H9 (cell line): ENCODE results near the gene GIMAP1. TPM values are rescaled to one million over a fixed set of nuclear protein-coding genes. Genes with fewer than 3 reads are reported as not detected.

Source experiments
- DNase-seq: peaks from one replicate; pipeline ENCODE4 v3.0.0-alpha.2; 2017
- H2AFZ ChIP-seq: one replicate; pipeline ENCODE4 v1.6.1; 2013; ENCODE audit warnings: mild to moderate bottlenecking, low read length, control low read depth, moderate library complexity
- H2AK5ac ChIP-seq: 2 replicates; pipeline ENCODE4 v1.6.1; 2013; ENCODE audit warnings: low read length, control low read depth, mixed read lengths; ENCODE audit not compliant: insufficient read length
- H2BK120ac ChIP-seq: one replicate; pipeline ENCODE4 v1.6.1; 2013; ENCODE audit warnings: low read depth, mild to moderate bottlenecking, low read length, control low read depth, inconsistent platforms; ENCODE audit not compliant: poor library complexity, severe bottlenecking
- H2BK12ac ChIP-seq: 2 replicates; pipeline ENCODE4 v1.6.1; 2013; ENCODE audit warnings: low read length, control low read depth, mixed read lengths, low read depth; ENCODE audit not compliant: insufficient read length
- H2BK15ac ChIP-seq: 2 replicates; pipeline ENCODE4 v1.6.1; 2013; ENCODE audit warnings: low read depth, low read length, control low read depth
- H2BK20ac ChIP-seq: one replicate; pipeline ENCODE4 v1.6.1; 2013; ENCODE audit warnings: low read depth, mild to moderate bottlenecking, low read length, control low read depth, inconsistent platforms; ENCODE audit not compliant: poor library complexity, severe bottlenecking
- H2BK5ac ChIP-seq: 2 replicates; pipeline ENCODE4 v1.6.1; 2013; ENCODE audit warnings: low read length, control low read depth, mixed read lengths; ENCODE audit not compliant: insufficient read length
- H3K14ac ChIP-seq: 2 replicates; pipeline ENCODE4 v1.6.1; 2013; ENCODE audit warnings: low read length, control low read depth; ENCODE audit not compliant: insufficient read depth
- H3K18ac ChIP-seq: 2 replicates; pipeline ENCODE4 v1.6.1; 2013; ENCODE audit warnings: low read depth, mild to moderate bottlenecking, mixed read lengths, low read length, control low read depth; ENCODE audit not compliant: insufficient read length
- H3K23ac ChIP-seq: 2 replicates; pipeline ENCODE4 v1.6.1; 2013; ENCODE audit warnings: low read length, control low read depth, mixed read lengths, low read depth; ENCODE audit not compliant: insufficient read length
- H3K23me2 ChIP-seq: 2 replicates; pipeline ENCODE4 v1.6.1; 2013; ENCODE audit warnings: low read depth, mild to moderate bottlenecking, mixed read lengths, low read length, control low read depth; ENCODE audit not compliant: insufficient read length, poor library complexity, severe bottlenecking
- H3K27ac ChIP-seq: 2 replicates; pipeline ENCODE4 v1.5.1; 2013; ENCODE audit warnings: low read length, control low read depth, mixed read lengths, low read depth; ENCODE audit not compliant: insufficient read length
- H3K27me3 ChIP-seq: 2 replicates; pipeline ENCODE4 v1.6.1; 2013; ENCODE audit warnings: low read length, control low read depth, inconsistent platforms; ENCODE audit not compliant: insufficient read depth
- H3K4ac ChIP-seq: 2 replicates; pipeline ENCODE4 v1.6.1; 2013; ENCODE audit warnings: low read depth, mild to moderate bottlenecking, control low read depth, inconsistent platforms, low read length, moderate library complexity
- H3K4me1 ChIP-seq: 2 replicates; pipeline ENCODE4 v1.6.1; 2013; ENCODE audit warnings: low read length, control low read depth, inconsistent platforms; ENCODE audit not compliant: insufficient read depth
- H3K4me2 ChIP-seq: 2 replicates; pipeline ENCODE4 v1.6.1; 2013; ENCODE audit warnings: low read length, control low read depth, mixed read lengths; ENCODE audit not compliant: insufficient read length, insufficient read depth
- H3K56ac ChIP-seq: 2 replicates; pipeline ENCODE4 v1.6.1; 2013; ENCODE audit warnings: low read depth, mild to moderate bottlenecking, mixed read lengths, low read length, control low read depth; ENCODE audit not compliant: insufficient read length
- H3K79me1 ChIP-seq: 2 replicates; pipeline ENCODE4 v1.6.1; 2013; ENCODE audit warnings: low read depth, mild to moderate bottlenecking, moderate library complexity, low read length, control low read depth, inconsistent platforms; ENCODE audit not compliant: insufficient read depth, poor library complexity, severe bottlenecking
- H3K79me2 ChIP-seq: 2 replicates; pipeline ENCODE4 v1.6.1; 2013; ENCODE audit warnings: low read length, control low read depth, inconsistent platforms; ENCODE audit not compliant: insufficient read depth
- H3K9ac ChIP-seq: 2 replicates; pipeline ENCODE4 v1.6.1; 2013; ENCODE audit warnings: low read length, control low read depth, mixed read lengths; ENCODE audit not compliant: insufficient read length; ENCODE audit errors: extremely low read depth
- H3K9me3 ChIP-seq: one replicate; pipeline ENCODE4 v1.6.1; 2013; ENCODE audit warnings: low read depth, low read length, inconsistent platforms; ENCODE audit not compliant: control insufficient read depth
- H3T11ph ChIP-seq: one replicate; pipeline ENCODE4 v1.6.1; 2013; ENCODE audit warnings: mild to moderate bottlenecking, low read length, control low read depth, inconsistent platforms
- H4K20me1 ChIP-seq: one replicate; pipeline ENCODE4 v1.6.1; 2013; ENCODE audit not compliant: control insufficient read depth, insufficient read length, insufficient read depth
- H4K5ac ChIP-seq: 2 replicates; pipeline ENCODE4 v1.6.1; 2013; ENCODE audit warnings: low read depth, mild to moderate bottlenecking, mixed read lengths, low read length, control low read depth; ENCODE audit not compliant: insufficient read length
- H4K8ac ChIP-seq: replicated peaks from 2 replicates; pipeline ENCODE4 v1.6.1; 2013; ENCODE audit warnings: low read length, control low read depth, mixed read lengths, low read depth; ENCODE audit not compliant: insufficient read length
- H4K91ac ChIP-seq: 2 replicates; pipeline ENCODE4 v1.6.1; 2013; ENCODE audit warnings: low read depth, mild to moderate bottlenecking, moderate library complexity, mixed read lengths, low read length, control low read depth; ENCODE audit not compliant: insufficient read length
- H3K27ac Mint-ChIP-seq, 3 experiments: 2 replicates in 2 of 3; 3 replicates in 1 of 3; pipeline ENCODE4 v1.8.0; 2020 to 2021; ENCODE audit warnings: mixed read lengths in 3 of 3, mild to moderate bottlenecking in 1 of 3, moderate library complexity in 1 of 3
- H3K27me3 Mint-ChIP-seq: 2 replicates; pipeline ENCODE4 v1.8.0; 2021; ENCODE audit warnings: low read depth, mild to moderate bottlenecking, moderate library complexity, mixed read lengths
- H3K36me3 Mint-ChIP-seq, 3 experiments: 2 replicates in 2 of 3; 3 replicates in 1 of 3; pipeline ENCODE4 v1.8.0; 2020 to 2021; ENCODE audit warnings: low read depth in 3 of 3, mixed read lengths in 3 of 3; ENCODE audit not compliant: insufficient read depth in 1 of 3
- H3K4me1 Mint-ChIP-seq, 2 experiments: 2 replicates each; pipeline ENCODE4 v1.8.0; 2020; ENCODE audit warnings: mixed read lengths in 2 of 2
- H3K4me3 Mint-ChIP-seq, 2 experiments: 2 replicates in 1 of 2; 3 replicates in 1 of 2; pipeline ENCODE4 v1.8.0; 2020 to 2021; ENCODE audit warnings: mild to moderate bottlenecking in 2 of 2, mixed read lengths in 2 of 2, moderate library complexity in 1 of 2
- H3K9me3 Mint-ChIP-seq, 2 experiments: 2 replicates in 1 of 2; 3 replicates in 1 of 2; pipeline ENCODE4 v1.8.0; 2020; ENCODE audit warnings: mild to moderate bottlenecking in 2 of 2, mixed read lengths in 2 of 2, moderate library complexity in 1 of 2
- CTCF ChIP-seq: fragments of 200-600 bp; sonication (generic); conservative IDR thresholded peaks from 3 replicates; pipeline ENCODE4 v1.8.0; 2021; ENCODE audit warnings: antibody characterized with exemption, mild to moderate bottlenecking
- WGBS: extraction: QIAGEN DNeasy Blood & Tissue Kit; methylation state at CpG from one replicate; pipeline ENCODE4 v1.1.7; 2013; ENCODE audit warnings: missing lambda C conversion rate, low lambda C conversion rate, mixed read lengths; ENCODE audit not compliant: insufficient read length; ENCODE audit errors: extremely low coverage; 5-methylcytosine and 5-hydroxymethylcytosine counted together
- long read RNA-seq: library from polyadenylated mRNA; unstranded; transcript quantifications from one replicate; pipeline ENCODE4 v2.0.0, GENCODE V29; 2020
- total RNA-seq: library from RNA; stranded (reverse); gene quantifications from 2 replicates; pipeline ENCODE4 v1.2.1, GENCODE V29; 2021

GIMAP1 gene
- not detected in 2 replicates for total RNA-seq
- long read RNA-seq: 0 reads

GRCh38 chr7:150716368-150716767 is at the start of gene GIMAP1:
Gene GIMAP1, plus strand, starts transcription at chr7:150716613. Its CDS starts 2,435 bp downstream, at chr7:150719048.
- H3K79me1 ChIP-seq: no peaks in the 10 kb centered on the region
- H3K4me1 Mint-ChIP-seq: no peaks in the 10 kb centered on the region
- H3K4me2 ChIP-seq: no peak within 1 kb of the TSS
- H3K56ac ChIP-seq: no peak within 1 kb of the TSS
- H3T11ph ChIP-seq: no peak within 1 kb of the TSS
- no peak within 1 kb of the TSS for H3K27ac ChIP-seq
- H2BK5ac ChIP-seq: no peak within 1 kb of the TSS
- H2BK15ac ChIP-seq: no peak within 1 kb of the TSS
- H3K4me3 Mint-ChIP-seq: no peak within 1 kb of the TSS
- WGBS: no CpG with 5 or more reads among the region's 5 CpGs
- no peaks in the 10 kb centered on the region for H4K20me1 ChIP-seq
- peaks cover 91% of the 10 kb centered on the region for H3K27me3 Mint-ChIP-seq
- H4K5ac ChIP-seq: no peak within 1 kb of the TSS
- no peaks in the 10 kb centered on the region for H3K9me3 ChIP-seq
- H3K4ac ChIP-seq: no peak within 1 kb of the TSS
- no peak within 1 kb of the TSS for H3K14ac ChIP-seq
- DNase-seq: no peak
- no peaks in the 10 kb centered on the region for H3K79me2 ChIP-seq
- H3K27ac Mint-ChIP-seq: no peak within 1 kb of the TSS
- no peak within 1 kb of the TSS for H2AFZ ChIP-seq
- H3K9ac ChIP-seq: no peak within 1 kb of the TSS
- H3K36me3 Mint-ChIP-seq: no peaks in the 10 kb centered on the region; a peak in 1 of 7 replicates
- no peak within 1 kb of the TSS for H4K91ac ChIP-seq
- H2AK5ac ChIP-seq: no peak within 1 kb of the TSS
- no peak for TF ChIP-seq CTCF
- no peak within 1 kb of the TSS for H4K8ac ChIP-seq
- H2BK120ac ChIP-seq: no peak within 1 kb of the TSS
- peaks cover 15 to 32% of the 10 kb centered on the region in 2 experiments for H3K9me3 Mint-ChIP-seq
- no peaks in the 10 kb centered on the region for H3K4me1 ChIP-seq
- H3K23me2 ChIP-seq: no peaks in the 10 kb centered on the region
- peaks cover 2% of the 10 kb centered on the region; the same call in 1 of the 2 replicates for H3K27me3 ChIP-seq
- no peak within 1 kb of the TSS for H2BK20ac ChIP-seq
- no peak within 1 kb of the TSS for H3K23ac ChIP-seq
- H2BK12ac ChIP-seq: no peak within 1 kb of the TSS
- H3K18ac ChIP-seq: no peak within 1 kb of the TSS
